HCT116 (cell line): ENCODE data around the gene LTBR. TPM values are rescaled to one million over a fixed set of nuclear protein-coding genes. Genes with fewer than 3 reads are reported as not detected.
A peak's percentile ranks its signal among the peaks of the same experiment; 100 is the strongest.

ENCODE experiments used
- ATAC-seq: fragments of 200-7000 bp; cut with Tn5 transposase; 2 replicates; pipeline ENCODE4 v1.9.1; 2020; ENCODE audit warnings: mild to moderate bottlenecking, moderate library complexity
- BruUV-seq: library from RNA; stranded (reverse); fragments of 400-500 nt; replicated peaks from 2 replicates; lab custom pipeline; 2021; lab: Mats Ljungman, UMichigan
- CTCF ChIA-PET: fragments of 300-600 bp; sonication (Branson Sonifier 250); formaldehyde crosslinking; loops from one replicate; lab custom pipeline; 2021; ENCODE audit warnings: antibody characterized with exemption; lab: Charles Lee
- POLR2A ChIA-PET: fragments of 300-600, 350-600 bp; sonication (Branson Sonifier 250); formaldehyde crosslinking; loops from one replicate; lab custom pipeline; 2021; ENCODE audit warnings: antibody characterized with exemption; lab: Charles Lee
- RAD21 ChIA-PET, 2 experiments: fragments of 300-600 bp; sonication (Branson Sonifier 250); formaldehyde crosslinking; loops; one replicate each; lab custom pipeline; 2023; ENCODE audit warnings: low total read pairs in 2 of 2; ENCODE audit not compliant: uncharacterized antibody in 2 of 2, unreplicated experiment in 2 of 2, low non-redundant PET in 1 of 2; lab: Charles Lee
- DNase-seq: peaks from one replicate; pipeline ENCODE4 v3.0.0-alpha.2; 2010; ENCODE audit warnings: low read depth, low spot score
- H2AFZ ChIP-seq: fragments of 200-600 bp; shearing (Covaris generic), sonication (generic); 2 replicates; pipeline ENCODE4 v1.6.1; 2017; ENCODE audit warnings: low read depth, mixed run types, mixed read lengths, antibody characterized with exemption, low read length; ENCODE audit not compliant: poor library complexity, severe bottlenecking
- H3K27ac ChIP-seq: 2 replicates; pipeline ENCODE4 v1.5.1; 2012; ENCODE audit warnings: low read depth, low read length
- H3K27me3 ChIP-seq: fragments of 200-600 bp; sonication (generic); 2 replicates; pipeline ENCODE4 v1.6.1; 2016; ENCODE audit warnings: mixed run types, low read length, mixed read lengths; ENCODE audit not compliant: insufficient read depth
- H3K36me3 ChIP-seq, 2 experiments: fragments of 200-500 bp in 1 of 2; fragments of 200-600 bp in 1 of 2; sonication (Bioruptor generic) in 1 of 2; sonication (generic) in 1 of 2; 2 replicates each; pipeline versions ENCODE4 v1.5.1 to v1.6.1; 2014 to 2016; ENCODE audit warnings: low read length in 2 of 2, inconsistent platforms in 1 of 2, mixed read lengths in 1 of 2, mixed run types in 1 of 2; ENCODE audit not compliant: insufficient read depth in 2 of 2, control insufficient read depth in 1 of 2
- H3K4me1 ChIP-seq, 2 experiments: fragments of 200-600 bp in 1 of 2; sonication (generic) in 1 of 2; 2 replicates each; pipeline versions ENCODE4 v1.5.1 to v1.6.1; 2012 to 2017; ENCODE audit warnings: low read length in 2 of 2, inconsistent platforms in 1 of 2, mild to moderate bottlenecking in 1 of 2, mixed read lengths in 1 of 2, mixed run types in 1 of 2, moderate library complexity in 1 of 2; ENCODE audit not compliant: insufficient read depth in 2 of 2, control insufficient read depth in 1 of 2
- H3K4me2 ChIP-seq: fragments of 200-600 bp; sonication (generic); 2 replicates; pipeline ENCODE4 v1.6.1; 2017; ENCODE audit warnings: mixed run types, low read length, mixed read lengths
- H3K4me3 ChIP-seq, 2 experiments: fragments of 200-600 bp in 1 of 2; sonication (generic) in 1 of 2; replicated peaks in 1 of 2; 2 replicates each; pipeline ENCODE4 v1.5.1; 2011 to 2016; ENCODE audit warnings: low read length in 2 of 2, control low read depth in 1 of 2, low read depth in 1 of 2, mild to moderate bottlenecking in 1 of 2, mixed read lengths in 1 of 2, mixed run types in 1 of 2
- H3K79me2 ChIP-seq: fragments of 200-600 bp; sonication (generic); 2 replicates; pipeline ENCODE4 v1.6.1; 2017; ENCODE audit warnings: mild to moderate bottlenecking, mixed run types, low read length, moderate library complexity, mixed read lengths; ENCODE audit not compliant: insufficient read depth
- H3K9ac ChIP-seq: fragments of 200-600 bp; sonication (generic); 2 replicates; pipeline ENCODE4 v1.6.1; 2016; ENCODE audit warnings: low read length, mixed read lengths
- H3K9me2 ChIP-seq: fragments of 200-600 bp; sonication (generic), shearing (Covaris generic); 2 replicates; pipeline ENCODE4 v1.6.1; 2017; ENCODE audit warnings: mixed run types, mild to moderate bottlenecking, moderate library complexity; ENCODE audit not compliant: insufficient read depth
- H3K9me3 ChIP-seq, 2 experiments: fragments of 200-500 bp in 1 of 2; fragments of 200-600 bp in 1 of 2; sonication (Bioruptor generic) in 1 of 2; sonication (generic) in 1 of 2; 2 replicates each; pipeline ENCODE4 v1.6.1; 2014 to 2017; ENCODE audit warnings: low read length in 2 of 2, mixed read lengths in 2 of 2, inconsistent platforms in 1 of 2, low read depth in 1 of 2, mild to moderate bottlenecking in 1 of 2, mixed run types in 1 of 2, moderate library complexity in 1 of 2; ENCODE audit not compliant: control insufficient read depth in 1 of 2, insufficient read depth in 1 of 2
- H4K20me1 ChIP-seq: fragments of 200-600 bp; sonication (generic), shearing (Covaris generic); 2 replicates; pipeline ENCODE4 v1.6.1; 2017; ENCODE audit warnings: mixed run types, mild to moderate bottlenecking, moderate library complexity; ENCODE audit not compliant: insufficient read depth
- ATF3 ChIP-seq: IDR thresholded peaks from 2 replicates; pipeline ENCODE4 v1.6.1; 2012
- CBX3 ChIP-seq: IDR thresholded peaks from 2 replicates; pipeline ENCODE4 v1.6.1; 2012; ENCODE audit warnings: low read depth
- CEBPB ChIP-seq: IDR thresholded peaks from 2 replicates; pipeline ENCODE4 v1.6.1; 2012; ENCODE audit warnings: low read depth
- CTCF ChIP-seq, 3 experiments: fragments of 200-600 bp in 1 of 3; sonication (generic) in 1 of 3; IDR thresholded peaks in 2 of 3; conservative IDR thresholded peaks in 1 of 3; 2 replicates each; pipeline ENCODE4 v1.5.1; 2012 to 2017; ENCODE audit warnings: low read depth in 2 of 3, low read length in 2 of 3, antibody characterized with exemption in 1 of 3, borderline replicate concordance in 1 of 3, control low read depth in 1 of 3, mild to moderate bottlenecking in 1 of 3, mixed read lengths in 1 of 3, mixed run types in 1 of 3, moderate library complexity in 1 of 3; ENCODE audit not compliant: insufficient read depth in 1 of 3
- ELF1 ChIP-seq: IDR thresholded peaks from 2 replicates; pipeline ENCODE4 v1.6.1; 2012; ENCODE audit warnings: low read depth, borderline replicate concordance
- EZH2phosphoT487 ChIP-seq: fragments of 200-600 bp; IDR thresholded peaks from 2 replicates; pipeline ENCODE4 v1.6.1; 2018; ENCODE audit warnings: antibody characterized with exemption, borderline replicate concordance
- FOSL1 ChIP-seq: IDR thresholded peaks from 2 replicates; pipeline ENCODE4 v1.6.1; 2012; ENCODE audit warnings: low read depth
- MAX ChIP-seq: IDR thresholded peaks from 2 replicates; pipeline ENCODE4 v1.6.1; 2012
- POLR2A ChIP-seq: IDR thresholded peaks from 2 replicates; pipeline ENCODE4 v1.7.0; 2011; ENCODE audit warnings: borderline replicate concordance; ENCODE audit not compliant: insufficient read depth, insufficient read length; ENCODE audit errors: extremely low read depth
- POLR2AphosphoS5 ChIP-seq: IDR thresholded peaks from 2 replicates; pipeline ENCODE4 v1.6.1; 2011; ENCODE audit warnings: mild to moderate bottlenecking, low read depth, low read length, moderate library complexity
- RAD21 ChIP-seq: IDR thresholded peaks from 2 replicates; pipeline ENCODE4 v1.6.1; 2012; ENCODE audit warnings: low read depth, mild to moderate bottlenecking
- REST ChIP-seq: IDR thresholded peaks from 2 replicates; pipeline ENCODE4 v1.6.1; 2012; ENCODE audit warnings: low read depth
- SP1 ChIP-seq: IDR thresholded peaks from 2 replicates; pipeline ENCODE4 v1.6.1; 2012; ENCODE audit warnings: low read depth
- TCF7L2 ChIP-seq: IDR thresholded peaks from 2 replicates; pipeline ENCODE4 v1.7.0; 2011; ENCODE audit warnings: borderline replicate concordance, inconsistent platforms; ENCODE audit not compliant: insufficient read depth, insufficient read length; ENCODE audit errors: extremely low read depth
- YY1 ChIP-seq: IDR thresholded peaks from 2 replicates; pipeline ENCODE4 v1.6.1; 2011; ENCODE audit warnings: low read length, low read depth, moderate library complexity, mild to moderate bottlenecking; ENCODE audit not compliant: insufficient replicate concordance; ENCODE audit errors: extremely low read depth
- ZNF274 ChIP-seq: fragments of 200-500 bp; sonication (Bioruptor generic); IDR thresholded peaks from 2 replicates; pipeline ENCODE4 v1.6.1; 2014; ENCODE audit warnings: mild to moderate bottlenecking, low read depth, low read length, inconsistent platforms
- intact Hi-C: fragments of 100-400 bp; cut with micrococcal nuclease; formaldehyde crosslinking; loops from 2 replicates; pipeline ENCODE4 v1.10.0; 2022
- total RNA-seq: library from RNA; stranded (reverse); gene quantifications from one replicate; pipeline ENCODE4 v1.2.1, GENCODE V29; 2021; ENCODE audit not compliant: unreplicated experiment

Gene LTBR
- total RNA-seq, 1 experiment from 2014 or later = 128 TPM

- Histone ChIP-seq H3K27ac (peak overlapping the region; percentile 100), H3K36me3 (peaks cover 0 to 15% of the 10 kb centered on the region in 2 experiments; a peak in 1 of 4 replicates), H3K9me3 (no peaks in the 10 kb centered on the region), H3K27me3 (no peaks in the 10 kb centered on the region), H3K79me2 (peaks cover 74% of the 10 kb centered on the region), H3K4me2 (peak overlapping the region; percentile 91), H4K20me1 (no peaks in the 10 kb centered on the region), H2AFZ (no peak overlapping the region), H3K4me3 (peak overlapping the region; percentile 20 to 58), H3K9me2 (no peaks in the 10 kb centered on the region), H3K9ac (peak overlapping the region; percentile 73), H3K4me1 (peaks cover 79 to 99% of the 10 kb centered on the region in 2 experiments)
- ATAC-seq (peak; percentile 66), DNase-seq (peak; percentile 95)
- CTCF ChIA-PET = interaction anchor here (1.1 to 1.3 kb wide), 3 partner anchors 16 to 35 kb away, joined by 3 to 6 read pairs (median 3); no protein-coding TSS in a partner anchor
- BruUV-seq = no TSS peak
- POLR2A ChIA-PET = interaction anchor here (0.7 to 3.8 kb wide), 10 partner anchors 10 to 318 kb away, joined by 3 to 29 read pairs (median 6); partner anchors contain the start of genes GAPDH, LTBR, TNFRSF1A and VAMP1
- intact Hi-C loops = loop anchor here (1.0 kb wide), 1 partner anchor 35 kb away; no protein-coding TSS in a partner anchor
- no peak for TF ChIP-seq SP1
- no peak for TF ChIP-seq ZNF274
- peak; percentile 85 for TF ChIP-seq TCF7L2
- TF ChIP-seq ATF3 = no peak
- no peak for TF ChIP-seq CBX3
- no peak for TF ChIP-seq REST
- no peak for TF ChIP-seq MAX
- no peak for TF ChIP-seq FOSL1
- TF ChIP-seq CTCF (IDR thresholded peaks at IDR 0.05 in 2 of 3, conservative IDR thresholded peaks at IDR 0.05 in 1 of 3; ENCODE audit: borderline replicate concordance in 1 of 3, insufficient read depth in 1 of 3, low read depth in 2 of 3, low read length in 2 of 3) = 0 out of 6 replicates have a peak, but pooled peaks of 1 of the 3 experiments have one; percentile 9
- TF ChIP-seq POLR2AphosphoS5 = peak; percentile 66
- no peak for TF ChIP-seq EZH2phosphoT487
- TF ChIP-seq ELF1 = no peak
- no peak for TF ChIP-seq CEBPB
- no peak for TF ChIP-seq RAD21
- peak; percentile 20 for TF ChIP-seq YY1
- peak; percentile 40 for TF ChIP-seq POLR2A
- RAD21 ChIA-PET = interaction anchor here (0.8 to 1.8 kb wide), 3 partner anchors 29 to 94 kb away, joined by 3 to 5 read pairs (median 4); partner anchors contain the start of gene TNFRSF1A (in 1 of the 2)
Observed at GRCh38 chr12:6370994-6371754, 12.8 kb upstream of the LTBR start.
